Endothelial cell of umbilical vein (primary cell): ENCODE results near the gene UHRF1.
"Not testable (repeated sequence)": the region's sequence is repeated elsewhere in the genome, so short reads cannot be mapped to it uniquely, and the experiment has no call there.

Source experiments
- CTCF ChIP-seq, 2 donors: IDR thresholded peaks; 1 replicate in 1 of 2; 2 replicates in 1 of 2; pipeline ENCODE4 v1.5.1; 2011; ENCODE audit warnings: low read length in 2 of 2, mild to moderate bottlenecking in 2 of 2, moderate library complexity in 2 of 2, control low read depth in 1 of 2, inconsistent platforms in 1 of 2, low read depth in 1 of 2; ENCODE audit not compliant: insufficient read depth in 1 of 2; ENCODE audit errors: extremely low read depth in 1 of 2
- EZH2 ChIP-seq: IDR thresholded peaks from 2 replicates; pipeline ENCODE4 v1.6.1; 2012; ENCODE audit warnings: borderline replicate concordance, low read depth, mild to moderate bottlenecking, moderate library complexity, low read length, inconsistent platforms; ENCODE audit not compliant: severe bottlenecking
- FOS ChIP-seq: IDR thresholded peaks from 2 replicates; pipeline ENCODE4 v1.6.1; 2011; ENCODE audit warnings: mild to moderate bottlenecking, low read length, moderate library complexity, borderline replicate concordance; ENCODE audit not compliant: insufficient read depth
- MAX ChIP-seq: IDR thresholded peaks from 2 replicates; pipeline ENCODE4 v1.6.1; 2011; ENCODE audit not compliant: insufficient read depth, insufficient read length
- POLR2A ChIP-seq: IDR thresholded peaks from 2 replicates; pipeline ENCODE4 v1.6.1; 2012; ENCODE audit warnings: low read depth, mild to moderate bottlenecking, control low read depth, low read length
- POLR2AphosphoS5 ChIP-seq: IDR thresholded peaks from 2 replicates; pipeline ENCODE4 v1.6.1; 2012; ENCODE audit warnings: low read depth, mild to moderate bottlenecking, control low read depth, low read length, moderate library complexity; ENCODE audit not compliant: insufficient read depth

DNA sequence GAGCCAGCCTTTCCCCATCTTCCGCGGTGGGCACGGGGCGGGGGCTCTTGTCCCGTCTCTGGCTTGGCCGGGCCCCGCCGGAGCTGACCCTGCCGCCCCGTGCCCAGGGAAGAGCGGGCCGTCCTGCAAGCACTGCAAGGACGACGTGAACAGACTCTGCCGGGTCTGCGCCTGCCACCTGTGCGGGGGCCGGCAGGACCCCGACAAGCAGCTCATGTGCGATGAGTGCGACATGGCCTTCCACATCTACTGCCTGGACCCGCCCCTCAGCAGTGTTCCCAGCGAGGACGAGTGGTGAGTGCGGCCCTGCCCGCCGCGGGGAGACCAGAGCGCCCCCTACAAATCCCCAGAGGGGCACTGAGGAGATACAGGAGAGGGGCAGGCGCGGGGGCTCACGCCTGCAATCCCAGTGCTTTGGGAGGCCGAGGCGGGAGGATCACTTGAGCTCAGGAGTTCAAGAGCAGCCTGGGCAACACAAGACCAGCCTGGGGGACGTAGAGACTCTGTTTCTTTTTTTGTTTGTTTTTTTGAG is 32.4 kb downstream of the UHRF1 start:
- not testable (repeated sequence) for TF ChIP-seq CTCF (IDR thresholded peaks at IDR 0.05; ENCODE audit: extremely low read depth in 1 of 2, insufficient read depth in 1 of 2, low read depth in 1 of 2, low read length in 2 of 2); POLR2A; MAX; EZH2; FOS; POLR2AphosphoS5
